K562 (cell line): ENCODE measurements around the gene ELOB.

Source experiments
- CTCF ChIP-seq, 3 experiments: IDR thresholded peaks in 2 of 3; conservative IDR thresholded peaks in 1 of 3; 2 replicates each; pipeline ENCODE4 v1.5.1; 2011 to 2012; ENCODE audit warnings: low read length in 3 of 3, mild to moderate bottlenecking in 3 of 3, control low read depth in 2 of 3, improper control_type of control experiment in 1 of 3, inconsistent platforms in 1 of 3, low read depth in 1 of 3, mixed read lengths in 1 of 3, moderate library complexity in 1 of 3; ENCODE audit not compliant: insufficient read depth in 2 of 3
- FOXJ2 ChIP-seq: fragments of 200-800 bp; sonication (Bioruptor generic); IDR thresholded peaks from 2 replicates; pipeline ENCODE4 v1.6.1; 2016; ENCODE audit warnings: missing genetic modification characterization, missing compliant biosample characterization
- MAX ChIP-seq: sonication (generic); formaldehyde crosslinking; IDR thresholded peaks from 2 replicates; pipeline ENCODE4 v1.9.0; 2022; ENCODE audit warnings: mild to moderate bottlenecking, missing genetic modification reagents
- NR3C1 ChIP-seq: sonication (generic); formaldehyde crosslinking; IDR thresholded peaks from 2 replicates; pipeline ENCODE4 v1.8.1; 2022; ENCODE audit warnings: missing genetic modification reagents
- PRDM10 ChIP-seq: fragments of 450-650 bp; IDR thresholded peaks from 2 replicates; pipeline ENCODE4 v1.6.1; 2018; ENCODE audit not compliant: partially characterized antibody
- PRMT5 ChIP-seq: sonication (generic); formaldehyde crosslinking; IDR thresholded peaks from 2 replicates; pipeline ENCODE4 v1.5.0; 2020; ENCODE audit warnings: missing genetic modification reagents
- TRIM28 ChIP-seq: fragments of 450-650 bp; IDR thresholded peaks from 2 replicates; pipeline ENCODE4 v1.6.1; 2017
- USF1 ChIP-seq: sonication (generic); formaldehyde crosslinking; IDR thresholded peaks from 2 replicates; pipeline ENCODE4 v1.9.0; 2022; ENCODE audit warnings: mild to moderate bottlenecking, missing genetic modification reagents

GRCh38 chr16:2778630-2778958 is 1.5 kb upstream of the ELOB start:
- TF ChIP-seq MAX (CRISPR knock-in tag) (no peak), CTCF (IDR thresholded peaks at IDR 0.05 in 2 of 3, conservative IDR thresholded peaks at IDR 0.05 in 1 of 3; ENCODE audit: insufficient read depth in 2 of 3, low read depth in 1 of 3, low read length in 3 of 3) (no peak), NR3C1 (CRISPR knock-in tag) (no peak), PRMT5 (no peak), TRIM28 (no peak), USF1 (CRISPR knock-in tag) (no peak), FOXJ2 (tag) (no peak), PRDM10 (no peak)
